ENCODE measurements around the gene CDC42BPG.
"Not testable (repeated sequence)": the region's sequence is repeated elsewhere in the genome, so short reads cannot be mapped to it uniquely, and the experiment has no call there.

The CDC42BPG gene

DNA sequence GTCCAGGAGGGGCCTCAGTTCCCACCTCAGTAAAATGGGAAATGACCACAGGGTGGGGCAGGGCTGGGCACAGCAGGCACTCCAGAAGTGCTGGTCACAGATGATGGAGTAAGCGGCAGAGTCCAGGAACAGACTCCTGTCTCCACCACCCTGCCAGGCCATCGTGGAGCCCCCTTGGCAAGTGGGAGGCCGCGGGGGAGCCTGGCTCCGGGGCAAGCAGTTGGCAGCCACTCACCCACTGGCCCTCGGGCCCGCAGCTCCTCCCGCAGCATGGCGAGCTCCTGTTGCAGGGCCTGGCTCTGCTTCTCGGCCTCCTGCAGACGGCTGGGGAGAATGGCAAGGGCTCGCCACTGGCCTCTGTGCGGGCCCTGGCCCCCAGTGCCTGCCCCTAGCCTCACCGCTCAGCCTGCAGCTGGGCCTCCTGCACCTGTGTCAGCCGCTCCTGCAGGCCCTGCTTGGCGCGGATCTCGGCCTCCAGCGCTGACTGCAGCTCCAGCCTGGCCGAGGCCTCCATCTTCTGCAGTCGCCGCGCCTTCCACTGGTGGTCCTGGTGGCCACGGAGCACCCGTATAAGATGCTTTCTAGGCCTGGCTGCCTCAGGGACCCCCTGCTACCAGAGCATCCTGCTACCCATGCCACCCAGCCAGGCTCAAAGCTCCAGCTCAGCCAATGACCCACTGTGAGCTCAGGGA is 10.3 kb downstream of the CDC42BPG start:
- no peak for DNase-seq

DNA sequence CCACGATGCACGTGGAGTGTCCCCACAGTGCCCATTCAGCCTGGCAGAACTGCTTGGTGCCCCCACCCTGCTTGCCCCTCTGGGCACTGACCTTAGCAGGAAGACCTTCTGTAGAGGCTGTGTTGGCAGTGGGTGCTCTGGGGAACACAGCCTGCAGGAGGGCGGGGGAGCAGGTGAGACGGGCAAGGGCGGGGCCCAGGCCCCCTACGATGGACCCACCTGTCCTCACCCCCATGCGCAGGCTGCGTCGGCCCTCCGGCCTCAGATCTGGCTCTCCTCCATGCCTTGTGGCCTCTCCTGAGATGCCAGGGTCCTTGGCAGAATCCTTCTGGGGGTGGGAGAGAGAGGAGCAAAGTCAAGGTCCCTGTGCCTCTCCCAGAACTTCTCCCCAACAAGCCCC is 10.9 kb downstream of the CDC42BPG start:
- no peak for DNase-seq

DNA sequence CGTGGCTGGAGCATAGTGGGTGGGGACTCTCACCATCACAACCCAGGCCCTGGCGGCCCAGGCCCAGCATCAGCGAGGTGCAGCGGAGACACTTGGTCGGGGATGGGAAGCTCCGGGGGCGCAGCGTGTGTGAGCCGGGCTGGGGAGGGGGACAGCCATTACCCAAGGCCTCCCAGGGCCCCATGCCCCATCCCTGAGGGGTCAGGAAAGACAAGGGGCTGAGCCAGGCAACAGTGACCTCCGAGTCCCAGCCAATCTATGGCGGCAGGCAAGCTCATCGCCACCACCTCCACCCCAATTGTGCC is 11.3 kb downstream of the CDC42BPG start:
- DNase-seq: no peak

DNA sequence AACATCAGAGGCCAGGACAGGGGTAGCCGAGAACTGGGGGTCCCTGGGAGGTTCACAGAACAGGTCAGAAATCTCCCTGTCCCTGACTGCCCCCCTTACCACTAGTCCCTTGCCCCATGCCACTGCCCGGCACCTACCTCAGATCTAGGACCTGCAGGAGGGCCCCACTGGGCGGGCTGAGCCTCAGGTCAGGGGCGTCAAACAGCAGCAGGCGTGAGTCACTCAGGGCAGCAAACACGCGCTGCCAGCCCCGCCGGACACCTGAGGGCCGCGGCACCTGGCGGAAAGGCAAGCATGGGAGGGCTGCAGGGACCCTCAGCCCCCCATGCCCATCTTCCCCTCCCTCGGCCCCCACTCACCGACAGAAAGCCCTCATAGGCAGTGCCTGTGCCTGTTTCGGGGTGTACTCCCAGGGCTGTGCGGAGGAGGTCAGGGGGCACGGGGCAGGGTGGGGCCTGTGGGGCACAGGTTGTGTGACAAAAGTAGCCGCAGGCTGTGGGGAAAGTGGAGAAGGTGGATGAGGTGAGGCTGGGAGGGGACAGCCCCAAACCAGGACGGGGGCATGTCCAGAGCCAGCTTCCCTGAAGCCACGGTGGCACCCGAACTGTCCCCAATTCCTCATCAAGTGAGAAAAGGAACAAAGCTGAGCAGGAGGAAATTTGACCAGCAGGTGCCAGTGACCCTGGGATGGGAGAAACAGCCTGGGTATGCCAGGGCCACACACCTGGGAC is 11.8 kb downstream of the CDC42BPG start:
- DNase-seq: no peak

- DNase-seq: no peak
These were observed 13.0 kb downstream of the CDC42BPG start for GRCh38 chr11:64831411-64831891.

DNA sequence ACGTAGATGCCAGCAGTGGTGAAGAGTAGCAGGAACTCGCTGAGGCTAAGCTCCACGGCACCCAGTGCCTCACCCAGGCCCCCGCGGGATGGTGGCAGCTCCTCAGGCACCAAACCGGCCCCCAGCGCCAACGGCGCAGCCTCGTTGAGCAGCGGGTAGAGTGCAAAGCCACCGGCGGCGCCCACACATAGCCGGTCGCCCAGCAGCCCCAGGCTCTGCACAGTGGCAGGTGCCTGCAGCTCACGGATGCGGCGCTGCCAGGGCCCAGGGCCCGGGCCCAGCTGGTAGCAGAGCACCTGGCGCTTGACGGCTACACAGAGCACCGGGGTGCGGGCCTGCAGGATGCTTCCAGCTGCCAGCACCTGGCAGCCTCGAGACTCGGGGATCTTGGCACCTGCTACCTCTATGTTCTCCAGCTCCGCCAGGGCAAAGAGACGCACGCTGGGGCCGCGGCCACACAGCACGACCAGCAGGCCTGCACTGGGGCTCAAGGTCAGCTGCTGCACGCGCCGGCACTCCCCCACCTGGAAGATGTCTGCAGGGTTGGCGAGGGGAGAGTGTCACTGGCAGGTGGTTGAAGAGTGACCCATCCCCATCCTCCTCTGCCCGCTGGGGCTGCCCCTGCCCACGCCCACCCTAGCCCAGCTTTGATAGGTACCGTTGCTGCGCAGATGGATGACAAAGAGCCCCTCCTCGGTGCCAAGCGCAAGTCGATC is 14.8 kb downstream of the CDC42BPG start:
- DNase-seq: no peak

GRCh38 chr11:64827451-64827839 is 17.0 kb downstream of the CDC42BPG start:
- DNase-seq: no peak

GRCh38 chr11:64826578-64827450 is 17.6 kb downstream of the CDC42BPG start:
- no peak for DNase-seq

GRCh38 chr11:64826062-64826461 is 18.4 kb downstream of the CDC42BPG start:
- DNase-seq: no peak

- no peak for DNase-seq
These were observed 20.8 kb downstream of the CDC42BPG start for GRCh38 chr11:64823568-64824119.

GRCh38 chr11:64817476-64817875 is 27.0 kb downstream of the CDC42BPG start:
- no peak for DNase-seq

DNA sequence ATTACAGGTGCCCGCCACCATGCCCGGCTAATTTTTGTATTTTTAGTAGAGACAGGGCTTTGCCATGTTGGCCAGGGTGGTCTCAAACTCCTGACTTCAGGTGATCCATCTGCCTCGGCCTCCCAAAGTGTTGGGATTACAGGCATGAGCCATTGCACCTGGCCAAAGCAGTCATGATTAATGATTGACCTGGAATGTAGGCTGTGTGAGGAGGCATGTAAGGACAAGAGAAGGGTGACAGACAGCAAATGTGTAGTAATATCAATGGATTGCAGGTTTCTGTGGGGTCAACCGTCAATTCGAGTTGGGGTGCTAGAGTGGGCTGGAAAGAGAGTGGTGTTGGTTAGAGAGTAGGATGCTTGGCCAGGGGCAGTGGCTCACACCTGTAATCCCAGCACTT is 29.0 kb downstream of the CDC42BPG start:
- not testable (repeated sequence) for DNase-seq

GRCh38 chr11:64814712-64815187 is 29.7 kb downstream of the CDC42BPG start:
- DNase-seq: no peak

- no peak for DNase-seq
These were observed 30.6 kb downstream of the CDC42BPG start for GRCh38 chr11:64813826-64814225.

DNA sequence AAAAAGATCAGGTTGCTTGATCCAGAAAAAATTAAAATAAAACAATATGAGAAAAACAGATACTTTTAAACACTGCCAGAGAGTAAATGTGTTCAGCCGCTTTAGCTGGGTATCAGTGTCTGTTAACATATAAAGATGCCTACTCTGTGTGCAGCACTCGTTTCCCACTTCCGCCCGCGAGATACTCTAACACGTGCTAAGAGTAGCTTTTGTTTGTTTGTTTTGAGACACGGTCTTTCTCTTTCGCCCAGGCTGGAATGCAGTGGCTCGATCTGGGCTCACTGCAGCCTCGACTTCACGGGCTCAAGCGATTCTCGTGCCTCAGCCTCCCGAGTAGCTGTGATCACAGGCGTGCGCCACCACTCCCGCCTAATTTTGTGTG is 33.6 kb downstream of the CDC42BPG start:
- no peak for DNase-seq

GRCh38 chr11:64810271-64810890 is 34.1 kb downstream of the CDC42BPG start, which contains the start of gene MEN1:
Gene MEN1 (minus strand): TSS chr11:64810551. CDS start chr11:64810109, 442 bp downstream.
- DNase-seq: peak; percentile 95

DNA sequence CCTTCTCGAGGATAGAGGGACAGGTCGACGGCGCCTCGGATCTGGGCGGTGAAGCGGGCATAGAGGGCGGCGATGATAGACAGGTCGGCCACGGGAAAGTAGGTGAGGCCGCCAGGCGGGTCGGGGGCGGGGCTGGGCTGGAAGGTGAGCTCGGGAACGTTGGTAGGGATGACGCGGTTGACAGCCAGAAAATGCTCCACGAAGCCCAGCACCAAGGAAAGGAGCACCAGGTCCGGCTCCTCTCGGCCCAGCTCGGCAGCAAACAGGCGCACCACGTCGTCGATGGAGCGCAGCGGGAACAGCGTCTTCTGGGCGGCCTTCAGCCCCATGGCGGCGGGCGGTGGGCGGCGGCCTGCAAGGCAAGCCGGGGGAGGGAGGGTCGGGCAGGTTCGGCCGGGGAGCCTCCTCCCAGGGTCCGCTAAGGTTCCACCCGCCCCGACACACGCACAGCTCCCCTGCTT is 34.6 kb downstream of the CDC42BPG start:
- DNase-seq: peak; percentile 64

DNA sequence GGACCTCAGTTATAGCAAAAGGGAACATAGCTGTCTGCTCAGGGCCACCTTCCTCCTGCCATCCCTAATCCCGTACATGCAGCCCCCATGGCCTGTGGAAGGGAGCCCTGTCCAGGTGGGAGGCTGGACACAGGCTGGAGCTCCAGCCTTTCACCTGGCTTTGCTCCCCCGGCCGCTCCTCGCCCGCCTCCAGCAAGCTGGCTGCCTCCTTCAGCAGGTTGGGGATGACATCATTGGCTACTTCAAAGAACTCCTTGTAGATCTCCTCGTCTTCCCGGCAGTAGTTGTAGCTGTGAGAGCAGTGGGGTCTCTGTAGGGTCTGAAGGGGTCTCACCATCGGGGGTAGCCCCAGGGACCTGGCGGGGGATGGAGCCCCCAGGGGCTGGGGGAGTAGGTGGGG is 39.0 kb downstream of the CDC42BPG start:
- DNase-seq: no peak

GRCh38 chr11:64804346-64805210 is 39.9 kb downstream of the CDC42BPG start:
- DNase-seq: no peak

DNA sequence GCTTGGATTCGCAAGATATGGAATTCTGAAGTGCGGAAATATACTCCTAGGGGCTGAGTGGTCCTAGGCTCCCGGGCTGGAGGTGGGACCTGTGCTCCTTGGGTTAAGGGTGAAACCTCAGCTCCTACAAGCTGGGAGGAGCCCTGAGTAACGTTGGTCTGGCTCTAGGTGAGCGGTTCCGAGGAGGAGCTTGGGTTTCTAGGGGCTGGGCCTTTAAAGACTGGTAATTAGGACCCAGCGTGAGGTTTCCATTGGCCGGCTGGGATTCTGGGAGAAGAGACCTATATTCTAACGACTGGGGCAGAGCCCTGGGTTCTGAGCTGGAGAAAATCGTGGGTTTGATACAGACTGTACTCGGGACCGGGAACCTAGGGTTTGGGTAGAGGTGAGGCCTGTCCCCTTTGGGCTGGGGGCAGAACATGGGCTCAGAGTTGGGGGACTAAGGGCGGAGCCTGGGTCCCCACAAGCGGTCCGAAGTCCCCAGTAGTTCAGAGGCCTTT is 40.6 kb downstream of the CDC42BPG start:
- no peak for DNase-seq
